WI38 (cell line): ENCODE measurements around the gene APPL2.

Experiments
- H3K4me3 ChIP-seq: 2 replicates; pipeline ENCODE4 v1.5.1; 2011; ENCODE audit warnings: low read depth, mild to moderate bottlenecking, control low read depth, low read length
- CTCF ChIP-seq: IDR thresholded peaks from 2 replicates; pipeline ENCODE4 v1.5.1; 2012; ENCODE audit warnings: low read depth, mild to moderate bottlenecking, control low read depth, low read length

The APPL2 gene

GRCh38 chr12:105235732-105236476 is at the start of gene APPL2:
Gene APPL2 (minus strand): TSS chr12:105236174. CDS start chr12:105236012, 162 bp downstream.
- peak within 1 kb of the TSS; percentile 73 for H3K4me3 ChIP-seq
- 0 out of 2 replicates have a peak, but pooled peaks have one; percentile 23 for TF ChIP-seq CTCF

- TF ChIP-seq CTCF, result no peak
- H3K4me3 ChIP-seq, result no peak overlapping the region
These were observed 49.4 kb upstream of the APPL2 start for GRCh38 chr12:105285378-105285777.

- no peak overlapping the region for H3K4me3 ChIP-seq
- TF ChIP-seq CTCF, result no peak
These were observed 45.7 kb upstream of the APPL2 start for GRCh38 chr12:105281694-105282049.

- no peak for TF ChIP-seq CTCF
- H3K4me3 ChIP-seq, result no peak overlapping the region
These were observed 45.2 kb upstream of the APPL2 start for GRCh38 chr12:105280966-105281693.

- peak; percentile 31; the same call in 1 of the 2 replicates for TF ChIP-seq CTCF
- H3K4me3 ChIP-seq, result no peak overlapping the region
These were observed 43.6 kb upstream of the APPL2 start for GRCh38 chr12:105279460-105280056.

- TF ChIP-seq CTCF, result 0 out of 2 replicates have a peak, but pooled peaks have one; percentile 6
- no peak overlapping the region for H3K4me3 ChIP-seq
These were observed 42.2 kb upstream of the APPL2 start for GRCh38 chr12:105278043-105278697.
